Choroid plexus epithelial cell (primary cell): Measurements from ENCODE around the gene FGF23.
A peak's percentile ranks its signal among the peaks of the same experiment; 100 is the strongest.
"Not testable (repeated sequence)": the region's sequence is repeated elsewhere in the genome, so short reads cannot be mapped to it uniquely, and the experiment has no call there.

Experiments used
- DNase-seq: peaks from one replicate; pipeline ENCODE4 v3.0.0-alpha.2; 2010; ENCODE audit warnings: low read depth
- H3K4me3 ChIP-seq: 2 replicates; pipeline ENCODE4 v1.5.1; 2011; ENCODE audit warnings: low read depth, mild to moderate bottlenecking, control low read depth, low read length, moderate library complexity
- TF ChIP-seq, protein P1 (sequence below): conservative IDR thresholded peaks from 2 replicates; pipeline ENCODE4 v1.5.1; 2011; ENCODE audit warnings: low read depth, mild to moderate bottlenecking, control low read depth, inconsistent platforms, low read length, moderate library complexity

FGF23 gene

GRCh38 chr12:4417936-4418335, 38.4 kb upstream of the FGF23 start:
- TF ChIP-seq, protein P1, sequence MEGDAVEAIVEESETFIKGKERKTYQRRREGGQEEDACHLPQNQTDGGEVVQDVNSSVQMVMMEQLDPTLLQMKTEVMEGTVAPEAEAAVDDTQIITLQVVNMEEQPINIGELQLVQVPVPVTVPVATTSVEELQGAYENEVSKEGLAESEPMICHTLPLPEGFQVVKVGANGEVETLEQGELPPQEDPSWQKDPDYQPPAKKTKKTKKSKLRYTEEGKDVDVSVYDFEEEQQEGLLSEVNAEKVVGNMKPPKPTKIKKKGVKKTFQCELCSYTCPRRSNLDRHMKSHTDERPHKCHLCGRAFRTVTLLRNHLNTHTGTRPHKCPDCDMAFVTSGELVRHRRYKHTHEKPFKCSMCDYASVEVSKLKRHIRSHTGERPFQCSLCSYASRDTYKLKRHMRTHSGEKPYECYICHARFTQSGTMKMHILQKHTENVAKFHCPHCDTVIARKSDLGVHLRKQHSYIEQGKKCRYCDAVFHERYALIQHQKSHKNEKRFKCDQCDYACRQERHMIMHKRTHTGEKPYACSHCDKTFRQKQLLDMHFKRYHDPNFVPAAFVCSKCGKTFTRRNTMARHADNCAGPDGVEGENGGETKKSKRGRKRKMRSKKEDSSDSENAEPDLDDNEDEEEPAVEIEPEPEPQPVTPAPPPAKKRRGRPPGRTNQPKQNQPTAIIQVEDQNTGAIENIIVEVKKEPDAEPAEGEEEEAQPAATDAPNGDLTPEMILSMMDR, result no peak
- DNase-seq, result no peak
- H3K4me3 ChIP-seq, result no peak overlapping the region

DNA sequence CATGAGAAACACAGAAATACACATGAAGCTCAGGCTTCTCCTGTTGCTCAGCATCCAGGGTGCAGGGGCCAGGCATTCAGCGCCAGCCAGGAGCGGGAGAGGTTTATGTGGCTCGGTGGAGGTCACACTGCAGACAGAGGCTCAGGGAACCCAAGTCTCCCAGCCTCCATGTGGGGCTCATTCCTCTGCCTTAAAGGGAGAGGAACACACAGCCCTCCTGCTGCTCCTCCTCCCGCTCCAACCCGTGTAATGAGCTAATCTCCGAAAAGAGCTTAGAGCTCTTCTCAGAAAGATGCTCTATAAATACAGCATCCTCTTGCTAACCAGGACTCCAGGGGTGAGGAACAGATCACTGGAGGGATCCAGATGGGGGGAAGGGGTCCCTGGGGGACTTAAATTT, 37.9 kb upstream of the FGF23 start:
- DNase-seq, result peak; percentile 8
- TF ChIP-seq, protein P1, result no peak
- no peak overlapping the region for H3K4me3 ChIP-seq

- DNase-seq, result no peak
- TF ChIP-seq, protein P1, result no peak
- no peak overlapping the region for H3K4me3 ChIP-seq
Observed at GRCh38 chr12:4416276-4416675, 36.8 kb upstream of the FGF23 start.

- TF ChIP-seq, protein P1, result no peak
- no peak for DNase-seq
- H3K4me3 ChIP-seq, result no peak overlapping the region
Observed at GRCh38 chr12:4412465-4412864, 33.0 kb upstream of the FGF23 start.

- TF ChIP-seq, protein P1, result no peak
- DNase-seq, result no peak
- no peak overlapping the region for H3K4me3 ChIP-seq
Observed at GRCh38 chr12:4412056-4412455, 32.5 kb upstream of the FGF23 start.

- no peak overlapping the region for H3K4me3 ChIP-seq
- DNase-seq, result no peak
- TF ChIP-seq, protein P1, result no peak
Observed at GRCh38 chr12:4407136-4407535, 27.6 kb upstream of the FGF23 start.

DNA sequence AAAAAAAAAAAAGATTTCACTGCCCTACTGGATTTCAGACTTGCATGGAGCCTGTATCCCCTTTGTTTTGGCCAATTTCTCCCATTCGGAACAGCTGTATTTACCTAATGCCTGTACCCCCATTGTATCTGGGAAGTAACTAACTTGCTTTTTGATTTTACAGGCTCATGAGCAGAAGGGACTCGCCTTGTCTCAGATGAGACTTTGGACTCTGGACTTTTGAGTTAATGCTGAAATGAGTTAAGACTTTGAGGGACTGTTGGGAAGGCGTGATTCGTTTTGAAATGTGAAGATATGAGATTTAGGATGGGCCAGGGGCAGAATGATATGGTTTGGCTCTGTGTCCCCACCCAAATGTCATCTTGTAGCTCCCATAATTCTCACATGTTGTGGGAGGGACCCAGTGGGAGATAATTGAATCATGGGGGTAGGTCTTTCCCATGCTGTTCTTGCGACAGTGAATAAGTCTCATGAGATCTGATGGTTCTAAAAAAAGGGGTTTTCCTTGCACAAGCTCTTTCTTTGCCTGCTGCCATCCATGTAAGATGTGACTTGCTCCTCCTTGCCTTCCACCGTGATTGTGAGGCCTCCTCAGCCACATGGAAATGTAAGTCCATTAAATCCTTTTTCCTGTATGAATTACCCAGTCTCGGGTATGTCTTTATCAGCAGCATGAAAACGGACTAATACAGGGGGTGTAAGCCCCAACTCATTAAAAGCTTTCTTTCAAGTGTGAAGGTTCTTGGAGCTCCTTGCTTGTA, 25.5 kb upstream of the FGF23 start:
- not testable (repeated sequence) for H3K4me3 ChIP-seq, DNase-seq
